HCT116 (cell line): Measurements from ENCODE around the gene TTC27.

Experiments used
- CEBPB ChIP-seq: IDR thresholded peaks from 2 replicates; pipeline ENCODE4 v1.6.1; 2012; ENCODE audit warnings: low read depth
- POLR2A ChIP-seq: IDR thresholded peaks from 2 replicates; pipeline ENCODE4 v1.7.0; 2011; ENCODE audit warnings: borderline replicate concordance; ENCODE audit not compliant: insufficient read depth, insufficient read length; ENCODE audit errors: extremely low read depth
- POLR2AphosphoS5 ChIP-seq: IDR thresholded peaks from 2 replicates; pipeline ENCODE4 v1.6.1; 2011; ENCODE audit warnings: mild to moderate bottlenecking, low read depth, low read length, moderate library complexity

DNA sequence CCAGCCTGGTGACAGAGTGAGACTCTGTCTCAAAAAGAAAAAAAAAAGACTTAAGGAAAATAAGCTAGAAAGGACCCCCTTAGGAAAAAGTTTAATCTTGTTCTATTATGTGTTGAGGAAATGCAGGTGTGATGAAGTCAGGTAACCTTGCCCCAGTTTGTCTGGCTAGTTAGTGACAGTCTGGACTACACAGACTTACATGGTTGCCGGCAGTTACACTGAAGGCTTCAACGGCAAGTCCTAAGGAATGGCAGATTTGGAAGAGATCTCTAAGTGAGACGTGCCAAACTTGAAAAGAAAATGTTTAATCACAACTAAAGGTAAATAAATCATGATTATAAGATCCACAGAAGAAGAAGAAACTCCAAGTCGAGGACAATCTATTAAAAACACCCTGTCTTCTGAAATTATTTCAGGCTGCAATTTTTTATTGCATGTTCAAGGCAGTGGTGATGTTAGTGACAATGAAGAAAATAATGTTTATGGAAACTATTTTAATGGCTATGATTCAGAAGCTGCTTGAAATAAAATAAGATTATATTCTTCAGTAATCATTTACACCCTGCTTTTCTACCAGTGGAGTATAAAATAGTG, 84.2 kb downstream of the TTC27 start:
- TF ChIP-seq POLR2AphosphoS5 (no peak), POLR2A (no peak), CEBPB (no peak)
